ENCODE results near the gene HTR3B. TPM values are rescaled to one million over a fixed set of nuclear protein-coding genes. Genes with fewer than 3 reads are reported as not detected.

HTR3B gene
- total RNA-seq, result not detected

- intact Hi-C loops (cut with DNase I), result loop anchor here (10.0 kb wide), 1 partner anchor 130 kb away; no protein-coding TSS in a partner anchor
- Histone ChIP-seq H3K9ac (ENCODE audit: low read depth in 2 of 2, low read length in 2 of 2) (no peak within 1 kb of the TSS), H3K4me3 (no peak within 1 kb of the TSS), H3K27me3 (no peaks in the 10 kb centered on the region), H3K4me1 (no peaks in the 10 kb centered on the region), H3K9me3 (no peaks in the 10 kb centered on the region), H3K27ac (no peak within 1 kb of the TSS), H3K36me3 (no peaks in the 10 kb centered on the region)
- TF ChIP-seq CTCF (IDR thresholded peaks at IDR 0.05), result no peak
- DNase-seq, result no peak
These were observed at the start of gene HTR3B for GRCh38 chr11:113904379-113905101. HTR3B (plus strand) TSS chr11:113904796; CDS start chr11:113904934, 138 bp downstream.

DNA sequence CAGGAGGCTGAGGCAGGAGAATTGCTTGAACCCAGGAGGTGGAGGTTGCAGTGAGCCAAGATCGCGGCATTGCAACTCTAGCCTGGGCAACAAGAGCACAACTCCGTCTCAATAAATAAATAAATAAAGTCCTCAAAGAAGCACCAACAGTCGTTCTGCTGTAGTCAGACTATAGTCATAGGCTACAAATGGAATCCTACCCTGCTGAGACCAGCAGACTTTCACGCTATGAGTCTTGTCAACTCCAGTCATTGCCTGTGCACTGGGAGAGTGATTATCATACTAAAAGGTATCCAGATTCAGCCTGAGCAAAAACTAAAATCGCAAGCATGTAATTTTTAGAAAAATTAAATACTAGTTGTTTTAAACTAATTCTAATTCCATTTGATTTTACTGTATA lies 48.8 kb upstream of the HTR3B start:
- no peak for TF ChIP-seq CTCF (IDR thresholded peaks at IDR 0.05)
- H3K4me3 ChIP-seq, result no peak overlapping the region
- no peak overlapping the region for H3K27ac ChIP-seq
- H3K4me1 ChIP-seq, result no peaks in the 10 kb centered on the region
- H3K9me3 ChIP-seq, result no peaks in the 10 kb centered on the region
- DNase-seq, result no peak
- no peaks in the 10 kb centered on the region for H3K36me3 ChIP-seq
- H3K9ac ChIP-seq (ENCODE audit: low read depth in 2 of 2, low read length in 2 of 2), result no peak overlapping the region
- intact Hi-C loops (cut with DNase I), result no loop called here
- H3K27me3 ChIP-seq, result no peaks in the 10 kb centered on the region

DNA sequence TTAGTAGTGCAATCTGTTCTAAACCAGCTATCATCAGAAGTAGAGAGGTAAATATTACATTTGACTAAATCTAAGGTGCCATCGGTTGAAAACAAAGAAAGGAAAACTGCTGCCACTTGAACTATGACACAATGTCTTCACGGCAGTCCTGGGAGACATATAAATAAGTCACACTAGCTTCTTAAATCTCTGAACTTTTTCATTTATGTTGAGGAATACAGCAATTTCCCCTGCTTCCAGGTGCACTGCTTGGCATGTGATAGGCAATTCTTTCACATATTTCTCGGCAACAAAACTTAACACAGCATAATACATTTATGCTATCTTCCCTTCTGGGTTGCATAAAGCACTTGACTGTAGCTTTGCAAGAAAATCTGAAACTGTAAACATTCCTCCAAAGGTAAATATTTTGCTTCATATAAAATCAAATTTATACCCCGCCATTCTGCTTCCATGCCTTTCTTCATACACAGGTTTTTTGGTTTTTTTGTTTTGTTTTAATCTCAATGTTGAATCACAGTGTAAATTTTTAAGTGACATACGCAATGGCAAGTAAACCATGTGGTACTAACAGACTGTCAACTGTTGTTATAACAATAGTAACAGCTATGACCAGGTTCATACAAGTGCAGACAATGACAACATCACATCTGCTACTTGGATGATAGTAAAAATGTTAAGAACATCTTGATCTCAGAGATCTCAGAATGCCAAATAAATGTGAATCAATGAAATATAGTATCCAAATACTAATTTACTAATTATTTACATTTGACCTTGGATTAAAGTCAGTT lies 47.4 kb upstream of the HTR3B start:
- Histone ChIP-seq H3K27ac (no peak overlapping the region), H3K9me3 (no peaks in the 10 kb centered on the region), H3K9ac (ENCODE audit: low read depth in 2 of 2, low read length in 2 of 2) (no peak overlapping the region), H3K4me1 (no peaks in the 10 kb centered on the region), H3K4me3 (no peak overlapping the region), H3K27me3 (no peaks in the 10 kb centered on the region), H3K36me3 (no peaks in the 10 kb centered on the region)
- no peak for TF ChIP-seq CTCF (IDR thresholded peaks at IDR 0.05)
- intact Hi-C loops (cut with DNase I), result no loop called here
- DNase-seq, result no peak

GRCh38 chr11:113859665-113860064 lies 44.9 kb upstream of the HTR3B start:
- no peak for DNase-seq
- H3K4me3 ChIP-seq, result no peak overlapping the region
- no peak overlapping the region for H3K9ac ChIP-seq (ENCODE audit: low read depth in 2 of 2, low read length in 2 of 2)
- H3K4me1 ChIP-seq, result no peaks in the 10 kb centered on the region
- H3K9me3 ChIP-seq, result no peaks in the 10 kb centered on the region
- H3K27me3 ChIP-seq, result no peaks in the 10 kb centered on the region
- H3K27ac ChIP-seq, result no peak overlapping the region
- no peaks in the 10 kb centered on the region for H3K36me3 ChIP-seq
- intact Hi-C loops (cut with DNase I), result no loop called here
- TF ChIP-seq CTCF (IDR thresholded peaks at IDR 0.05), result no peak

DNA sequence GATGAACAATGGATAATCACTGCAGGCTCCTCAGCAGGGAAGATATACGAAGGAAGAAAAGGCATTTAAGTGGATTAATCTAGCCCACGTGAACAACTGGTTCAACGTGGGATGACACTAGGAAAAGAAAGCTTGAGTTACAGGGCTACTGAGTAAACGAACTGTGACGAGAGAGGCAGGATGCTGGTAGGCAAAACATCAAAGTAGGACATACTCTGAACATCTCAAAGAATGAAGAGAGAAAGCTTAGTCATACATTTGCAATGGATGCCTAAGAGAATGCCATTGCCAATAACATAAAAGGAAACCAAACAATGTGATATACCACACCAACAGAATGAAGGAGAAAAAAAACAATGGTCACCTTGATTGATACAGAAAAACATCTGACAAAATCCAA lies 42.2 kb upstream of the HTR3B start:
- H3K4me1 ChIP-seq, result no peaks in the 10 kb centered on the region
- H3K9ac ChIP-seq (ENCODE audit: low read depth in 2 of 2, low read length in 2 of 2), result no peak overlapping the region
- no peak overlapping the region for H3K4me3 ChIP-seq
- intact Hi-C loops (cut with DNase I), result no loop called here
- TF ChIP-seq CTCF (IDR thresholded peaks at IDR 0.05), result no peak
- no peaks in the 10 kb centered on the region for H3K27me3 ChIP-seq
- H3K27ac ChIP-seq, result no peak overlapping the region
- DNase-seq, result no peak
- no peaks in the 10 kb centered on the region for H3K9me3 ChIP-seq
- H3K36me3 ChIP-seq, result no peaks in the 10 kb centered on the region
